Measurements from ENCODE around the gene SIT1.
A peak's percentile ranks its signal among the peaks of the same experiment; 100 is the strongest.

SIT1 gene

GRCh38 chr9:35659340-35659739 lies 8.6 kb upstream of the SIT1 start:
- H3K4me3 ChIP-seq (ENCODE audit: low read depth, low read length) = peak overlapping the region; percentile 92
- no peaks in the 10 kb centered on the region for H3K79me2 ChIP-seq
- H3K27ac ChIP-seq = peak overlapping the region; percentile 99
- H3K4me2 ChIP-seq (ENCODE audit: low read length) = peak overlapping the region; percentile 96
- no peak overlapping the region for H2AFZ ChIP-seq
- no peaks in the 10 kb centered on the region for H3K27me3 ChIP-seq (ENCODE audit: control insufficient read depth, insufficient read depth, low read length)
- H3K4me1 ChIP-seq = no peaks in the 10 kb centered on the region
- H3K36me3 ChIP-seq (ENCODE audit: control insufficient read depth, insufficient read depth, low read length) = no peaks in the 10 kb centered on the region
- no peaks in the 10 kb centered on the region for H3K9me3 ChIP-seq (ENCODE audit: control insufficient read depth, low read length)
- TF ChIP-seq, protein P1, sequence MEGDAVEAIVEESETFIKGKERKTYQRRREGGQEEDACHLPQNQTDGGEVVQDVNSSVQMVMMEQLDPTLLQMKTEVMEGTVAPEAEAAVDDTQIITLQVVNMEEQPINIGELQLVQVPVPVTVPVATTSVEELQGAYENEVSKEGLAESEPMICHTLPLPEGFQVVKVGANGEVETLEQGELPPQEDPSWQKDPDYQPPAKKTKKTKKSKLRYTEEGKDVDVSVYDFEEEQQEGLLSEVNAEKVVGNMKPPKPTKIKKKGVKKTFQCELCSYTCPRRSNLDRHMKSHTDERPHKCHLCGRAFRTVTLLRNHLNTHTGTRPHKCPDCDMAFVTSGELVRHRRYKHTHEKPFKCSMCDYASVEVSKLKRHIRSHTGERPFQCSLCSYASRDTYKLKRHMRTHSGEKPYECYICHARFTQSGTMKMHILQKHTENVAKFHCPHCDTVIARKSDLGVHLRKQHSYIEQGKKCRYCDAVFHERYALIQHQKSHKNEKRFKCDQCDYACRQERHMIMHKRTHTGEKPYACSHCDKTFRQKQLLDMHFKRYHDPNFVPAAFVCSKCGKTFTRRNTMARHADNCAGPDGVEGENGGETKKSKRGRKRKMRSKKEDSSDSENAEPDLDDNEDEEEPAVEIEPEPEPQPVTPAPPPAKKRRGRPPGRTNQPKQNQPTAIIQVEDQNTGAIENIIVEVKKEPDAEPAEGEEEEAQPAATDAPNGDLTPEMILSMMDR (IDR thresholded peaks at IDR 0.05) = no peak
- H3K9ac ChIP-seq = no peak overlapping the region

DNA sequence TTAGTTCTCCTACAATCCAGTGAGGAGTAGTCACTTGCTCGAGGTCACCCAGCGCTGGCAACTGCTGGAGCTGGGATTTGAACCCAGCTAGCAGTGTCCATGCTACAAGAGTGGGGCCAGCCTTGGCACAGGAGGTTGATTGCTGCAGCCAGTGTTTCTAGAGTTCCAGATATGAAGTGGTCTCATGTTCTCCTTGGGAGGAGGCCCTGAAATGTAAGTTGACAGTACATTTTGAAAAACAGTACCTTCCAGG lies 8.2 kb upstream of the SIT1 start:
- no peak overlapping the region for H3K9ac ChIP-seq
- peak overlapping the region; percentile 96 for H3K4me2 ChIP-seq (ENCODE audit: low read length)
- no peaks in the 10 kb centered on the region for H3K27me3 ChIP-seq (ENCODE audit: control insufficient read depth, insufficient read depth, low read length)
- no peaks in the 10 kb centered on the region for H3K4me1 ChIP-seq
- peak overlapping the region; percentile 99 for H3K27ac ChIP-seq
- H3K36me3 ChIP-seq (ENCODE audit: control insufficient read depth, insufficient read depth, low read length) = no peaks in the 10 kb centered on the region
- H3K79me2 ChIP-seq = no peaks in the 10 kb centered on the region
- H3K4me3 ChIP-seq (ENCODE audit: low read depth, low read length) = peak overlapping the region; percentile 92
- peak overlapping the region; percentile 83 for H2AFZ ChIP-seq
- H3K9me3 ChIP-seq (ENCODE audit: control insufficient read depth, low read length) = no peaks in the 10 kb centered on the region
- TF ChIP-seq, protein P1 (IDR thresholded peaks at IDR 0.05) = no peak

- no peaks in the 10 kb centered on the region for H3K4me1 ChIP-seq
- H3K9ac ChIP-seq = no peak within 1 kb of the TSS
- peak within 1 kb of the TSS; percentile 83 for H2AFZ ChIP-seq
- H3K27me3 ChIP-seq (ENCODE audit: control insufficient read depth, insufficient read depth, low read length) = no peaks in the 10 kb centered on the region
- H3K4me2 ChIP-seq (ENCODE audit: low read length) = peak within 1 kb of the TSS; percentile 96
- H3K4me3 ChIP-seq (ENCODE audit: low read depth, low read length) = peak within 1 kb of the TSS; percentile 92
- H3K36me3 ChIP-seq (ENCODE audit: control insufficient read depth, insufficient read depth, low read length) = no peaks in the 10 kb centered on the region
- H3K9me3 ChIP-seq (ENCODE audit: control insufficient read depth, low read length) = no peaks in the 10 kb centered on the region
- H3K27ac ChIP-seq = peak within 1 kb of the TSS; percentile 99
- H3K79me2 ChIP-seq = no peaks in the 10 kb centered on the region
- TF ChIP-seq, protein P1 (IDR thresholded peaks at IDR 0.05) = peak; percentile 52
Observed at GRCh38 chr9:35658137-35658967, 7.6 kb upstream of the SIT1 start, which contains the start of gene CCDC107. CCDC107 (plus strand) TSS chr9:35658292; CDS start chr9:35658380, 88 bp downstream.

DNA sequence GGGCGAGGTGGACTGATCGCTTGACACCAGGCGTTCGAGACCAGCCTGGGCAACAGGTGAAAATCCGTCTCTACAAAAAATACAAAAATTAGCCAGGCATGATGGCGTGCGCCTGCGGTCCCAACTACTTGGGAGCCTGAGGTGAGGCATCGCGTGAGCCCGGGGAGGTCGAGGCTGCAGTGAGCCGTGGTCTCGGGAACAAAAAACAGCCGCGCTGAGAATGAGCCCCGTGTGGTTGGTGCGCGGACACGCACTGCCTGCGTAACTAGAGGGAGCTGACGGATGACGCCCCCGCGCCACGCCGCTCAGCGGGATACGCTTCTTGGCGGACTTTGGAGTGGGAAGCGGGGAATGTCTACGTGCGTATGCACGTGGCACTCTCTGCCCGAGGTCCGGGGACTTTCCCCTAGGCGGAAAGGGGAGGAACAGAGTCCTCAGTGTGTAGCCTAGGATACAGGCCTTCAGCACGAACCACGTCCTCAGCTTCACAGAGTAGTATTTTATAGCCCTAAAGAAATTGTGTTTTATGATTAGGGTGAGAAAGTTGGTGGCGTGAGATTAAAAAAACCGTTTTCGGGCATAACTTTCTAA lies 6.9 kb upstream of the SIT1 start, which contains the start of gene RMRP:
TSS of gene RMRP (minus strand) at position 474 of the 591 bp plus-strand sequence.
- peak within 1 kb of the TSS; percentile 96 for H3K4me2 ChIP-seq (ENCODE audit: low read length)
- H3K79me2 ChIP-seq = no peaks in the 10 kb centered on the region
- H3K9ac ChIP-seq = no peak within 1 kb of the TSS
- no peaks in the 10 kb centered on the region for H3K4me1 ChIP-seq
- peak within 1 kb of the TSS; percentile 83 for H2AFZ ChIP-seq
- no peaks in the 10 kb centered on the region for H3K27me3 ChIP-seq (ENCODE audit: control insufficient read depth, insufficient read depth, low read length)
- peak within 1 kb of the TSS; percentile 99 for H3K27ac ChIP-seq
- no peaks in the 10 kb centered on the region for H3K36me3 ChIP-seq (ENCODE audit: control insufficient read depth, insufficient read depth, low read length)
- peak within 1 kb of the TSS; percentile 92 for H3K4me3 ChIP-seq (ENCODE audit: low read depth, low read length)
- no peaks in the 10 kb centered on the region for H3K9me3 ChIP-seq (ENCODE audit: control insufficient read depth, low read length)
- TF ChIP-seq, protein P1 (IDR thresholded peaks at IDR 0.05) = peak; percentile 3
